GM18519 (cell line): ENCODE data around the gene PCDHGA3.
"Not testable (repeated sequence)": the region's sequence is repeated elsewhere in the genome, so short reads cannot be mapped to it uniquely, and the experiment has no call there.

Source experiments
- ATAC-seq: cut with Tn5 transposase; IDR thresholded peaks from one replicate; pipeline ENCODE4 v1.9.1; 2021; ENCODE audit warnings: mild to moderate bottlenecking, moderate library complexity; ENCODE audit not compliant: unreplicated experiment, low FRiP score

PCDHGA3 gene

DNA sequence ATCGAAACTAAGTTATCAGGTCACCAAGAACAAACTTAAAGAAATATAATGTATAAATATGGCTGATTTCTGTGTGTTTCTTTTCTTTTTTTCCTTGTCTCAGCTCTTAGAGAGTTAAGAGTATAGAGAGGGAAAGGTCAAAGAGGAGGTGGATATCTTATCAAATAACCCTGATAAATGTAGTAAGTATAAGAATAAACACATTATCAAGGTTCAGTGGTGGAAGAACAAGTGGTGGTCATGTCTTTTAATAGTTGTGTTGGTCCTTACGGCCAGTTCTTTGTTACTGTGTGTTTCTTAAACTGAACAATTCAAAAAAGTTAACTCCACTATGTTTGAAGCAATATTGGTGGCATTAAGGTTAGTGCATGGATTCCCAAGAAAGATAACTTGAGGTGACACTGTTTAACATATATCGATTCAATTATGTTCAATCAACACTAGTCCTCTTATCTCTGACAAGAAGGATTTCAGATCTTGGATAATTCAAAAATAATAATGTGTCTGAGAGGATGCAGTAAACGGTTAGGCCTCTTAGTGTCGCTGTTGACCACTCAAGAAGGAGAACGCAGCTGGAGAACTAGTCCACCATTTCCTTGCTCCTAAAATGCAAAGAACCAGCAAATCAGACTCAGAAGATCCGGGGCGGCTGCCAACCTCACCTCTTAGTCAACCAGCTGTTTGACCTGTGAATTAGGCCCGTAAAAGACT, at the start of gene PCDHGA3:
Gene PCDHGA3, plus strand, starts transcription at position 588 of the 711 bp plus-strand sequence. CDS start 205 bp downstream, outside the sequence.
- no peak for ATAC-seq

DNA sequence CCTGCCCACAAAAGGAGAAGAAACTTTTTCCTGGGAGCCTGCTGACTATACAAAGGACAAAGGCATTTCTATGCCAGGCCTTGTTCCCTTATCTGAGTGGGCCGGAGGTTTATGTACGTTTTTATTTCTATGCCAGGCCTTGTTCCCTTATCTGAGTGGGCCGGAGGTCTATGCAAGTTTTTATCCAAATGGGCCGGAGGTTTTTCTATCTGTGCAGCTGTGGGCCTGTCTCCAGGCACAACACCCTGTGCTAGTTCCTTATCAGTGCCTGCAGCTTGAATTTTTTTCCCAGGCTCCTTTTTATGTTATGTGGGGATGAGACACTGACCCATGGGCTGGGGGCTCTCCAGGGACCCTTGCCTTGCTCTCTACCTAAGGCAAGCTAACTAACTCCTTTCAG, 45.3 kb upstream of the PCDHGA3 start:
- no peak for ATAC-seq

DNA sequence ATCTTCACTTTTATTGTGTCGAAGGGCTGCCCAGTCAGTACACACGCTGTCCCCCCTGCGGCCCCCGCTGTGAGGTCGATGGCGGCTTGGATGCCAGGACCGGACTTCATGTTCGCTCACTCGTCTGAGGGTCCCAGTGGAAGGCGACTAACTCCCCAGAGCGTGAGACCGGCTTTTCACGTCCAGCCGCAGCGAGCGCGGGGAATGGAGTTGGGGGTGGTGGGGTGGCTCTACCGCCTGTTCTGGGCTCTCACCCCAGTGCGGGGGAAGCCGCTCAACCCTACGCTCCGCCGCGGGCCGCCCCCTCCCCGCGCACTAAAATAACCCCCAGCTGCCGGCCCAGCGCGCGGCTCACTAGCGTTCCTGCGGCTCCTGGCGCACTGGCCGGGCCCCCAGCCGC, 39.9 kb upstream of the PCDHGA3 start, which contains the start of gene SLC25A2:
Gene SLC25A2, minus strand, starts transcription at position 294 of the 400 bp plus-strand sequence. Its CDS starts 184 bp downstream, at position 110.
- ATAC-seq, result no peak

GRCh38 chr5:141306630-141307029, 37.0 kb upstream of the PCDHGA3 start:
- no peak for ATAC-seq

- ATAC-seq, result no peak
Measured at GRCh38 chr5:141313711-141314110, 29.9 kb upstream of the PCDHGA3 start.

DNA sequence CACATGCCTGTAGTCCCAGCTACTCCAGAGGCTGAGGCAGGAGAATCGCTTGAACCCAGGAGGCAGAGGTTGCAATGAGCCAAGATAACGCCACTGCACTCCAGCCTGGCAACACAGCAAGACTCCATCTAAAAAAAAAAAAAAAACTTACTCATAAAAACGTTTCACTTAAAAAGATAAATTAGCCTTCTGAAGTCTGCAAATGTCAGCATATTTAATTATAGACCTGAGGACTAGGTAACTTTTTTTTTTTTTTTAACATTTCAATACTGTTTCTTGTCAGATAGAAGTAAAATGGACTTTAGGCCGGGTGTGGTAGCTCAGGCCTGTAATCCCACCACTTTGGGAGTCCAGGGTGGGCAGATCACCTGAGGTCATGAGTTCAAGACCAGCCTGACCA, 26.7 kb upstream of the PCDHGA3 start:
- ATAC-seq, result not testable (repeated sequence)

DNA sequence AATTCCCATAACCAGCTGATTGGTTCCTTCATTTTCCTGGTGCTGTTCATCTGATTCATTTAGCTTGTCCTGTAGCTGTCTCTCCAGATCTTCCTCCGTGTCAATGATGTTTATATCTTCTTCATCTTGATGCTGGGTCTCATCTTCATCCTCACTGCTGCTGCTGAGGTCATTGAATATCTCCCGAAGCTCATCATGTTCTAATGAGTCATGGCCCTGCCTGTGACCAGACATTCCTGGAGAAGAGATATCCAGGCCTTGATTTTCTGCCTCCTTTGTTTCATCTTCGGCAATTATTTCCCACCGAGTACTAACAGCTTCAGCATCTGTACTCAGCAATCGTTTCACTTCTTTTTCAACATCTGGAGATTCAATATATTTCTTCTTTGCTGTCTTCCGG, 24.4 kb upstream of the PCDHGA3 start:
- no peak for ATAC-seq

GRCh38 chr5:141319699-141320098, 23.9 kb upstream of the PCDHGA3 start:
- no peak for ATAC-seq

GRCh38 chr5:141320225-141321169, 23.1 kb upstream of the PCDHGA3 start, which contains the start of gene TAF7:
TSS of gene TAF7 (minus strand) at chr5:141320784. CDS start at chr5:141320044, 740 bp downstream.
- ATAC-seq, result peak; percentile 85

GRCh38 chr5:141322261-141322660, 21.4 kb upstream of the PCDHGA3 start:
- ATAC-seq, result peak; percentile 26

DNA sequence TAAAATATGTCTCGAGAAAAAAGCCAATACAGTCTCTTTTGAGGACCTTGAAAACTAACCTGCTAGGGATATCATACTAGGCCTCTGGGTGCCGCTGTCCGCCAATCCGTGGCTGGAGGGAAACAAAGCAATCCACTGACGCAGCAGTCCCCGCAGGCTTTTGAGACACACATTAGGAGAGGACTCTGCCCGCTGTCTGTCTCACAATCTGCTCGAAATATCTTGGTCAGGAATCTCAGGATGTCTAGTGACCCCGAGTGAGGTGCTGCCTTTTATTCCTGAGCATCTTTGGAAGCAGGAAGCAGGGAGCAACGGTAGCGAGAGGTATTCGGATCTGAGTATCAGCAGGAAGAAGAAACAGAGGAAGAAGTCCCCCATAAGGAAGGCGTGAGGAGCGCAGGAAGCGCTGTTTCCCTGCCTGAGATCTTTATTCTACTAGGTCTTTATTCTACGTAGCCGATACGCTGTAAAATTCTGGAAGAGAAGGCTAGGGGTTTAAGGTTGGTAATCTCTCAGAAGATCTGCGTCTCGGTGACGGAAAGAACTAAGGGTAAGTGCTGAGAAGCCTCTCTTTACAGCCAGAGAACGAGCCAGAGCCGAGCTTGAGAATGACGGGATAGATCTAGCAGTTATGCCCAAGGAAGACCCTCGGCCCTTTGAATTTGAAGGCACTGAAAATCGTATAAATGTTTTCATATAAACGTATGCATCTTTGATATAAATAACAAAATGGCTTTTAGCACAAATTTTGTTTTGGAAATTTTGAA, 17.4 kb upstream of the PCDHGA3 start:
- peak; percentile 39 for ATAC-seq

GRCh38 chr5:141328231-141328630, 15.4 kb upstream of the PCDHGA3 start:
- no peak for ATAC-seq

DNA sequence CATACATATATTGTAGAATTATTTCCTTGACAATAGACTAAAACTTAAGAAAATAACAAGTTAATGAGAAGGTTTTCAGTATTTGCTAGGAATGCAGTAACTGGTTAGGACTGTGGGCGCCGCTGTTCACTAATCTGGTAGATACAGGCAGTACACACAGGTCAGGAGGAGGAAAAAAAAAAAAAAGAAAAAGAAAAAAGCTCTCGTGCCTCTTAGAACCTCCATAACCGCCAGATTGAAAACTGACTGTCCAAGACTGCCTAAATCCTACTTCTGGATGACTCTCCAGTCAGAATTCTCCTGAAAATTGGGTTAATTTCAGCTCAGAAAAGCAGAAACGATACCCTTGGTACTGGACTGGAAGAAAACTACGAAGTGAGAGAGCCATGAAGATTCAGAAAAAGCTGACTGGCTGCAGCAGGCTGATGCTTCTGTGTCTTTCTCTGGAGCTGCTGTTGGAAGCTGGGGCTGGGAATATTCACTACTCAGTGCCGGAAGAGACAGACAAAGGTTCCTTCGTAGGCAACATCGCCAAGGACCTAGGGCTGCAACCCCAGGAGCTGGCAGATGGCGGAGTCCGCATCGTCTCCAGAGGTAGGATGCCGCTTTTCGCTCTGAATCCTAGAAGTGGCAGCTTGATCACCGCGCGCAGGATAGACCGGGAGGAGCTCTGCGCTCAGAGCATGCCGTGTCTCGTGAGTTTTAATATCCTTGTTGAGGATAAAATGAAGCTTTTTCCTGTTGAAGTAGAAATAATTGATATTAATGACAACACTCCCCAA, 13.1 kb upstream of the PCDHGA3 start, which contains the start of gene PCDHGA1:
Gene PCDHGA1, plus strand, starts transcription at position 216 of the 782 bp plus-strand sequence.
- ATAC-seq, result peak; percentile 53

DNA sequence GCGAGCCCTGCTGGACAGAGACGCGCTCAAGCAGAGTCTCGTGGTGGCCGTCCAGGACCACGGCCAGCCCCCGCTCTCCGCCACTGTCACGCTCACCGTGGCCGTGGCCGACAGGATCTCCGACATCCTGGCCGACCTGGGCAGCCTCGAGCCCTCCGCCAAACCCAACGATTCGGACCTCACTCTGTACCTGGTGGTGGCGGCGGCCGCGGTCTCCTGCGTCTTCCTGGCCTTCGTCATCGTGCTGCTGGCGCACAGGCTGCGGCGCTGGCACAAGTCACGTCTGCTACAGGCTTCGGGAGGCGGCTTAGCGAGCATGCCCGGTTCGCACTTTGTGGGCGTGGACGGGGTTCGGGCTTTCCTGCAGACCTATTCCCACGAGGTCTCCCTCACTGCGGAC, 11.1 kb upstream of the PCDHGA3 start:
- ATAC-seq, result not testable (repeated sequence)

DNA sequence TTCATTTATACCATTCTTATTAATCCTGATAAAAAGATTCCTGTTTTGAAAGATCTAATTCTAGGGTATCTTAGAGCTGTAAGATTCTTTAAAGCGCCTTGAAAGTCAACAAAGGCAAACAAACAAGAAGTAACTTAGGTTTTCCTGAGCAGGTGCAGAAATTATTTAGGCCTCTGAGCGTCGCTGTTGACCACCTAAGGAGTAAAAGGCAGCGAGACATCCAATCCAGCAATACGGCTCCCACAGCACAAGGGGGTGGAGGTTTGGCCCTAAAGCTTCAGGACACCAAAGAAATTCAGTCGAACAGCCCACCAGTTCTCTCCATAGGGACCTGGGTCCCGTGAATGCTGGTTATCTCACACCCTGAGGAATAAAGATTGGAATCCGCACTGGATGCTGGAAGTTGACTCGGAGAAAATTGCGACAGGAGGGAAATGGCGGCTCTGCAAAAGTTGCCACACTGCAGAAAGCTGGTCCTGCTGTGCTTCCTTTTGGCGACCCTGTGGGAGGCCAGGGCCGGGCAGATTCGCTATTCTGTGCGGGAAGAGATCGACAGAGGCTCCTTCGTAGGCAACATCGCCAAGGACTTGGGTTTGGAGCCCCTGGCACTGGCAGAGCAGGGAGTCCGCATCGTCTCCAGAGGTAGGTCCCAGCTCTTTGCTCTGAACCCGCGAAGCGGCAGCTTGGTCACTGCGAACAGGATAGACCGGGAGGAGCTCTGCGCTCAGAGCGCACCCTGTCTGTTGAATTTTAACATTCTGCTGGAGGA, 4.9 kb upstream of the PCDHGA3 start, which contains the start of gene PCDHGA2:
Gene PCDHGA2, plus strand, starts transcription at position 223 of the 769 bp plus-strand sequence.
- ATAC-seq, result no peak

DNA sequence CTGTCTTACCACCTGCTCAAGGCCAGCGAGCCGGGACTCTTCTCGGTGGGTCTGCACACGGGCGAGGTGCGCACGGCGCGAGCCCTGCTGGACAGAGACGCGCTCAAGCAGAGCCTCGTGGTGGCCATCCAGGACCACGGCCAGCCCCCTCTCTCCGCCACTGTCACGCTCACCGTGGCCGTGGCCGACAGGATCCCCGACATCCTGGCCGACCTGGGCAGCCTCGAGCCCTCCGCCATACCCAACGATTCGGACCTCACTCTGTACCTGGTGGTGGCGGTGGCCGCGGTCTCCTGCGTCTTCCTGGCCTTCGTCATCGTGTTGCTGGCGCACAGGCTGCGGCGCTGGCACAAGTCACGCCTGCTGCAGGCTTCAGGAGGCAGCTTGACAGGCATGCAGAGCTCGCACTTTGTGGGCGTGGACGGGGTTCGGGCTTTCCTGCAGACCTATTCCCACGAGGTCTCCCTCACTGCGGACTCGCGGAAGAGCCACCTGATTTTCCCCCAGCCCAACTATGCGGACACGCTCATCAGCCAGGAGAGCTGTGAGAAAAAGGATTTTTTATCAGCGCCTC, 2.8 kb upstream of the PCDHGA3 start:
- ATAC-seq, result not testable (repeated sequence)

DNA sequence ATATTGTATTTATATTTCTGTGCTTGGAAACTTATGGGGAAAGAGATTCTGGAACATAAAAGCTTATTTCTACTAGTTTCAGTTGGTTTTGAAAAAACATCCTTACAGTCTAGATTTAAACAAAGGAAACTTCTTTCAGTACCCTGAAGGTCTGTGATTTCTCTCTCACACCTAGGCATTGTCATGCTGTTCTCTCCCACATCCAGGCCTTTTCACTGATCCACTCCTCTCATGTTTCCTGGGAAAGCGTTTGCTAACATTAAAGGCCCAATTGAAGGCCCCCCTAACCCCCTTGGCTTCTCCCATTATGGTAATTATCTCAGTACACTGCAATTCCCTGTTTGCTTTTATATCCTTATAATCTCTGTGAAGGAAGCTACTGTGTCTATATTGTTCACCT, 856 bp upstream of the PCDHGA3 start:
- no peak for ATAC-seq

- ATAC-seq, result no peak
Measured at GRCh38 chr5:141343953-141344463, 379 bp downstream of the PCDHGA3 start.
